ENCODE data around the gene P3H1.

DNA sequence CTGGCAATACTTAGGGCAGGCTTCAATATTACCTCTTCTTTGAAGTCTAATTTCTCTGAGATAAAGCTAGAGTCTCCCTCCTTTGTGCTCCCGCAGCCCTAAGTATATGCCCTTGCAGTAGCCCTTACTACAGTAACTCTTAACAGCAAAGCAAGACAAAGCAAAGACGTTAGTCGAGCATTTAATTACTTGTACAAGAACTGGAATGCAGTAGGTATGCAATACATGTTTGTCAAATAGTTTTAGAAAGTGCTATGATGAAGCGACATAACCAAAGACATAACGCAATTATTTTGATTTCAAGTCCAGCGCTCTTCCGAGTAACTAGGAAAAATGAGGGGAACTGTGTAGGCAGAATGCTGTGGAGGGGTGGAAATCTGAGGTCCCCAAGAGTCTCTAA lies 1.6 kb downstream of the P3H1 start:
- no peak for TF ChIP-seq POLR2A (IDR thresholded peaks at IDR 0.05)
- TF ChIP-seq, protein P1, sequence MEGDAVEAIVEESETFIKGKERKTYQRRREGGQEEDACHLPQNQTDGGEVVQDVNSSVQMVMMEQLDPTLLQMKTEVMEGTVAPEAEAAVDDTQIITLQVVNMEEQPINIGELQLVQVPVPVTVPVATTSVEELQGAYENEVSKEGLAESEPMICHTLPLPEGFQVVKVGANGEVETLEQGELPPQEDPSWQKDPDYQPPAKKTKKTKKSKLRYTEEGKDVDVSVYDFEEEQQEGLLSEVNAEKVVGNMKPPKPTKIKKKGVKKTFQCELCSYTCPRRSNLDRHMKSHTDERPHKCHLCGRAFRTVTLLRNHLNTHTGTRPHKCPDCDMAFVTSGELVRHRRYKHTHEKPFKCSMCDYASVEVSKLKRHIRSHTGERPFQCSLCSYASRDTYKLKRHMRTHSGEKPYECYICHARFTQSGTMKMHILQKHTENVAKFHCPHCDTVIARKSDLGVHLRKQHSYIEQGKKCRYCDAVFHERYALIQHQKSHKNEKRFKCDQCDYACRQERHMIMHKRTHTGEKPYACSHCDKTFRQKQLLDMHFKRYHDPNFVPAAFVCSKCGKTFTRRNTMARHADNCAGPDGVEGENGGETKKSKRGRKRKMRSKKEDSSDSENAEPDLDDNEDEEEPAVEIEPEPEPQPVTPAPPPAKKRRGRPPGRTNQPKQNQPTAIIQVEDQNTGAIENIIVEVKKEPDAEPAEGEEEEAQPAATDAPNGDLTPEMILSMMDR (IDR thresholded peaks at IDR 0.05), result no peak

Data from right lobe of liver (tissue), 4 donors.